8988T (cell line): ENCODE data around the gene PDGFD.

ENCODE experiments used
- DNase-seq: peaks from one replicate; pipeline ENCODE4 v3.0.0; 2011

Gene PDGFD

DNA sequence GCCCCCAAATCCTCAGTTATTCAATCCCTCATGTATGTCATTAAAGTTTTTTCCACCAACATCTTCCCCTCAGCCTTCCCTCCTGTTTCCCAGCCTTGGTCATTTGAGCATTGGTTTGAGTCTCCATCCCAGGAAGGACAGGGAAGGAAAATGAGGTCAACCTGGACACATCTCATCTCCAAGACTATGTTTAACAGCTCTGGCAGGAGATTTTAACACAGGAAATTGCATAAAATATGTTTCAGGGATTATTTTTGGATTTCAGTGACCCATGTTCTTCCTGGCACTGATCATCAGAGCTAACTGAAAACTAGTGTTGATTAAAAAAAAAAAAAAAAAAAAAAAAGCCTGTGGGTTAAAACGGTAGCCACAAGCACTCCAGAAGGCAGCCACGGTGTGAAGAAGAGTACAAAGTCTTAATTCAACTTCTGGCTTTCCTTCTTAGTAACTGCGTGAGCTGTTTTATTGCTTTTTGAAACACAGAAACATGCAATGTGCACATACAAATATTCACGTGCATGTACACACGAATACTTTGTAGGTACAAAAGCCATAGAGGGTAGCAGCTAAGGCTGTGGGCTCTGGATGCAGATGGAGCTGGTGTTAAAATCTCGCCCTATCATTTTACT is 291.9 kb downstream of the PDGFD start:
- DNase-seq: no peak

DNA sequence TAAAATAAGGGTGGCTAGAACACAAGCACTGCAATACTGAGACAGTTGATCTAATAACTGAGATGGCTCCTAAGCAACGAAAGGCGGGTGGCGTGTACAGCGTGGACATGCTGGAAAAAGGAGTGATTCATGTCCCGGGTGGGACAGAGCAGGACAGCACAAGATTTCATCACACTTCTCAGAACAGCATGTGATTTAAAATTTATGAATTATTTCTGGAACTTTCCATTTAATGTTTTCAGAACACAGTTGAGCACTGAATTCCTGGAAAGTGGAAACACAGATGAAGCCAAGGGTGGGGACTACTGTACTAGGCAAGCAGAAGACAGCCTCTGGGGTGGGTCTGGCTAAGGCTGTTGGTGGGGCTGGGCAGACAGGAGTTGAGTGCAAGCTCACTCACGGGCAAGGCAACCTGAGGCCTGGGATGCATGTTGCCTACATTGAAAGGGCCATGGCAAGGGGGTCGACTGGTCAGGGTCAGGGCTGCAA is 293.1 kb downstream of the PDGFD start:
- DNase-seq: no peak

DNA sequence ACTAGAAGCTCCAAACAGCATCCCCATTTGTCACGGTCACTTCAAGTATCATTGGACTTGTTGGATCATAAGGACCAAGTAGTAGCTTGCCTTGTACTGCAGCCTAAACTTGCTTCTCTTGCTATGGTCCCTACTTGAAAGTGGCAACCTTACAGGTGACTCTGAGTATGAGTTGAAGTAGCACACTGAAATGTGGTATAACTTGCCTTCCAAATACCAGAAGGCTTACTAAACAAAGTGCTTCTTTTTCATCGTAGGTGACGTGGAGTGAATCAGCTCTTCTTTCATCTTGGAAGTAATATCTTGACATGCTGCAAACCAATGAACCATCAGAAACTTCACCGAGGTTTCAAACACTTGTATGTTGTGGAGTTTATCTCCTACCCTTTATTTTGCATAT is 296.5 kb downstream of the PDGFD start:
- DNase-seq: no peak

DNA sequence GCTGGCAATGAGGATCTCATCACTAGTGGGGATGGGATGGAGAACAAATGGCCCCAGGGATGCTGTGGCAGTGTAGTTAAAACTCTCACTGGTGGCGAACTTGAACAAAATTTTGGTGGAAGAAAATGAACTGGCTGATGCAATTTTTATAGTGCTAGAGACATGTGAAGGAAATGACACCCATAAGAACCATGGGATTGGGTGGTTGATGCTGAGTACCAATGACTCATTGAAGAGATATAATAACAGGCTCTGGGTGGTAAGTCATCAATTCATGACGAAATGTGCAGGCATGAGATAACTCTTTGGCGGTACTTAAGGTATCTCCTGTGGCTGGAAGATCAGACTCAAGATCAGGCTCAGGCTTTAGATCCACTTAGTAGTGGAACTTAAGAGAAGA is 300.4 kb downstream of the PDGFD start:
- no peak for DNase-seq

DNA sequence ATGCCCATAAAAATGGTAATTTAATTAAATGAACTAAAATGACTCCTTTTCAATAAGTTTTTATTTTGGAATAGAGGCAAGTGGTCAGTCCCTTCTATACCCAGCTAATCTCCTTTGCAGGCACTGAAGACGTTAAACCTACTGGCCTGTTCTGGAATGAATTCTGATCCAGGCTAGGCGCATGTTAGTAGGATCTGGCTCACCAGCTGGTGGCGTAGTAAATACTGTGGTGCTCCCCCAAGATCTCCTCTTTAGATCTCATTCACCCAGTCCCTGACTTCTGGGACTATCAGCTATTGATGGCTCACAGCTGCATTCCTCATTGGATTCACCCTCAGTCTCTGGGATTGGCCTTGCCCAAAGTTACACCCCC is 301.2 kb downstream of the PDGFD start:
- DNase-seq: no peak

DNA sequence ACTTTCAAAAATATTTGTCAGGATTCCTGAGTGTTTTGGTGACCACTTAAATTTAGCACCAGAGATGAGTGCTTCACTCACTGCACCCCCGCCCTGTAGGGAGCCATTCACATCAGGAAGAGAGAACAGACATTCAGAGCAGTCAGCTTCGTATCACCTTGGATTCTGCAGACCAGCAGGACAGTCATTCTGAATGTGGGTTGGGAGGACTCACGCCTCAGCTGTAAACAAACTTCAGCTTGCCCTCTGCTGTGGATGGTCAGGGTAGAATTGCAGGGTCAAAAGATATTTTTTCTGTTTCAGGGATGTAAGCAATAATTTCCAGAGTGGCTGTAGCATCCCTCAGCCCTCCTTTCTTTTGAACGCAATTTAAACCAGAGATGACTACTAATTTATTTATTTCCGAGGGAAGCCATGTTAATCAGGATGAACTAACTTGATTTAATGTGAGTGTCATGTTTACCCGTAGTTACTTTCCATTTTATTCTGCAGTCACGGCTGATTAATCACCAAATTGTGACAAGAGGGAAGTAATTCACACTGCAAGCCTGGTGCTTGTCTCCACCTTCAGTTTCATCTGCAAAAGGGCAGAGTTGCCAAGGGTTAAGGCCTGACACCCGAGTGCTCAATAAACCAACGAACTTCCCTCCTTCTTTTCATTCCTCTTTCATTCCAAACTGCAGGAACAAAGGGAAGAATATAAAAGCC is 301.7 kb downstream of the PDGFD start:
- DNase-seq: no peak
